Endothelial cell of umbilical vein (primary cell): ENCODE measurements around the gene FGF12. TPM values are rescaled to one million over a fixed set of nuclear protein-coding genes. Genes with fewer than 3 reads are reported as not detected.

Source experiments
- BruUV-seq: library from RNA; stranded (reverse); fragments of 400-500 nt; replicated peaks from 2 replicates; lab custom pipeline; 2021; lab: Mats Ljungman, UMichigan
- CTCF ChIA-PET: fragments of 300-600, 350-600 bp; sonication (Branson Sonifier 250); formaldehyde crosslinking; loops from one replicate; lab custom pipeline; 2021; ENCODE audit warnings: antibody characterized with exemption, inconsistent platforms; lab: Charles Lee
- POLR2A ChIA-PET: fragments of 300-600, 350-600 bp; sonication (Branson Sonifier 250); formaldehyde crosslinking; loops from one replicate; lab custom pipeline; 2021; ENCODE audit warnings: antibody characterized with exemption, inconsistent platforms; lab: Charles Lee
- DNase-seq: peaks from one replicate; pipeline ENCODE4 v3.0.0-alpha.2; 2011; ENCODE audit warnings: low read depth, low spot score
- FAIRE-seq: peaks from 2 replicates; lab custom pipeline; 2011; peaks lifted over from hg19 to GRCh38; lab: Jason Lieb, UNC
- H2AFZ ChIP-seq: 2 replicates; pipeline ENCODE4 v1.6.0; 2012; ENCODE audit warnings: low read depth, low read length, control low read depth, inconsistent platforms
- H3K27ac ChIP-seq: 2 replicates; pipeline ENCODE4 v1.5.1; 2011; ENCODE audit warnings: low read depth, mild to moderate bottlenecking, control low read depth, low read length, moderate library complexity; ENCODE audit not compliant: insufficient read depth
- H3K27me3 ChIP-seq, 2 experiments: 2 replicates each; pipeline versions ENCODE4 v1.6.0 to v1.6.1; 2011; ENCODE audit warnings: low read length in 2 of 2, mixed read lengths in 1 of 2; ENCODE audit not compliant: control insufficient read depth in 2 of 2, insufficient read depth in 2 of 2
- H3K36me3 ChIP-seq, 2 experiments: 2 replicates in 1 of 2; 3 replicates in 1 of 2; pipeline ENCODE4 v1.5.1; 2011; ENCODE audit warnings: low read length in 2 of 2, mild to moderate bottlenecking in 1 of 2, moderate library complexity in 1 of 2; ENCODE audit not compliant: control insufficient read depth in 2 of 2, insufficient read depth in 2 of 2; ENCODE audit errors: extremely low read depth in 1 of 2
- H3K4me1 ChIP-seq: 3 replicates; pipeline ENCODE4 v1.5.1; 2011; ENCODE audit warnings: mild to moderate bottlenecking, low read length; ENCODE audit not compliant: control insufficient read depth, insufficient read depth; ENCODE audit errors: extremely low read depth
- H3K4me2 ChIP-seq: 2 replicates; pipeline ENCODE4 v1.6.1; 2011; ENCODE audit warnings: low read length, control low read depth, mixed read lengths; ENCODE audit not compliant: insufficient read depth
- H3K4me3 ChIP-seq, 3 experiments: fragments of 200-600 bp in 1 of 3; sonication (generic), shearing (Covaris generic) in 1 of 3; replicated peaks in 1 of 3; 2 replicates each; pipeline ENCODE4 v1.5.1; 2011 to 2016; ENCODE audit warnings: control low read depth in 3 of 3, low read length in 3 of 3, mild to moderate bottlenecking in 2 of 3, inconsistent platforms in 1 of 3, low read depth in 1 of 3, moderate library complexity in 1 of 3; ENCODE audit not compliant: insufficient read depth in 1 of 3
- H3K79me2 ChIP-seq: 2 replicates; pipeline ENCODE4 v1.6.0; 2012; ENCODE audit warnings: low read length, inconsistent platforms; ENCODE audit not compliant: control insufficient read depth, insufficient read depth
- H3K9ac ChIP-seq: replicated peaks from 2 replicates; pipeline ENCODE3; 2011; ENCODE audit warnings: low read length, control low read depth; ENCODE audit not compliant: insufficient read depth; ENCODE audit errors: extremely low read depth
- H3K9me1 ChIP-seq: replicated peaks from 3 replicates; pipeline ENCODE4 v1.6.0; 2011; ENCODE audit warnings: mild to moderate bottlenecking, low read length; ENCODE audit not compliant: control insufficient read depth, insufficient read depth; ENCODE audit errors: extremely low read depth
- H3K9me3 ChIP-seq: replicated peaks from 2 replicates; pipeline ENCODE4 v1.5.1; 2012; ENCODE audit warnings: low read length, inconsistent platforms; ENCODE audit not compliant: control insufficient read depth, insufficient read depth
- H4K20me1 ChIP-seq: replicated peaks from 2 replicates; pipeline ENCODE3; 2011; ENCODE audit warnings: mild to moderate bottlenecking, low read length; ENCODE audit not compliant: control insufficient read depth, insufficient read depth; ENCODE audit errors: extremely low read depth
- CTCF ChIP-seq, 2 donors: IDR thresholded peaks; 1 replicate in 1 of 2; 2 replicates in 1 of 2; pipeline ENCODE4 v1.5.1; 2011; ENCODE audit warnings: low read length in 2 of 2, mild to moderate bottlenecking in 2 of 2, moderate library complexity in 2 of 2, control low read depth in 1 of 2, inconsistent platforms in 1 of 2, low read depth in 1 of 2; ENCODE audit not compliant: insufficient read depth in 1 of 2; ENCODE audit errors: extremely low read depth in 1 of 2
- EZH2 ChIP-seq: IDR thresholded peaks from 2 replicates; pipeline ENCODE4 v1.6.1; 2012; ENCODE audit warnings: borderline replicate concordance, low read depth, mild to moderate bottlenecking, moderate library complexity, low read length, inconsistent platforms; ENCODE audit not compliant: severe bottlenecking
- FOS ChIP-seq: IDR thresholded peaks from 2 replicates; pipeline ENCODE4 v1.6.1; 2011; ENCODE audit warnings: mild to moderate bottlenecking, low read length, moderate library complexity, borderline replicate concordance; ENCODE audit not compliant: insufficient read depth
- GATA2 ChIP-seq: IDR thresholded peaks from 2 replicates; pipeline ENCODE4 v1.7.0; 2011; ENCODE audit warnings: low read depth, mild to moderate bottlenecking, moderate library complexity, mixed read lengths, low read length; ENCODE audit not compliant: insufficient read length, insufficient read depth
- JUN ChIP-seq: IDR thresholded peaks from 2 replicates; pipeline ENCODE4 v1.6.1; 2011; ENCODE audit warnings: borderline replicate concordance, low read depth; ENCODE audit not compliant: insufficient read length, insufficient read depth
- MAX ChIP-seq: IDR thresholded peaks from 2 replicates; pipeline ENCODE4 v1.6.1; 2011; ENCODE audit not compliant: insufficient read depth, insufficient read length
- MYC ChIP-seq: IDR thresholded peaks from one replicate; pipeline ENCODE4 v1.6.1; 2011; ENCODE audit warnings: mild to moderate bottlenecking, low read depth, low read length
- POLR2A ChIP-seq: IDR thresholded peaks from 2 replicates; pipeline ENCODE4 v1.6.1; 2012; ENCODE audit warnings: low read depth, mild to moderate bottlenecking, control low read depth, low read length
- POLR2AphosphoS5 ChIP-seq: IDR thresholded peaks from 2 replicates; pipeline ENCODE4 v1.6.1; 2012; ENCODE audit warnings: low read depth, mild to moderate bottlenecking, control low read depth, low read length, moderate library complexity; ENCODE audit not compliant: insufficient read depth
- dilution Hi-C: fragments of 300-500 bp; cut with MboI; formaldehyde crosslinking; loops from one replicate; pipeline ENCODE4 v1.15.0; 2019; ENCODE audit warnings: low sequenced_read_pairs; ENCODE audit not compliant: extremely low pct_ligation_motif_present
- intact Hi-C: fragments of 100-400 bp; cut with micrococcal nuclease; formaldehyde crosslinking; loops from one replicate; pipeline ENCODE4 v1.10.0; 2022
- polyA plus RNA-seq, 4 experiments: library from polyadenylated mRNA; depleted of rRNA in 3 of 4; stranded (reverse) in 3 of 4; unstranded in 1 of 4; fragments of >200 nt; gene quantifications; 2 replicates each; pipeline versions ENCODE4 v1.2.1 to v1.2.3, GENCODE V29; 2011 to 2012; ENCODE audit warnings: missing spikeins in 1 of 4
- total RNA-seq: library from RNA; stranded (reverse); gene quantifications from 2 replicates; pipeline ENCODE4 v1.2.3, GENCODE V29; 2021

The FGF12 gene
- total and polyA plus RNA-seq, 2 donors (not counting 3 experiments of a cell fraction or from before 2014, with no cell fraction given) = 0.72 to 2.5 TPM

GRCh38 chr3:192435241-192435640, 292.1 kb downstream of the FGF12 start:
- no peak for DNase-seq
- no peak for FAIRE-seq

More at GRCh38 chr3:192435241-192435640, 292.1 kb downstream of the FGF12 start:
- no peak overlapping the region for H3K9ac ChIP-seq
- ChIA-PET CTCF (interaction anchor here (4.5 to 7.6 kb wide), 2 partner anchors 9 to 12 kb away, joined by 44 to 50 read pairs; no protein-coding TSS in a partner anchor), POLR2A (no interaction called here)
- BruUV-seq = no TSS peak
- no peak overlapping the region for H3K4me2 ChIP-seq
- intact Hi-C loops = no loop called here
- no peak overlapping the region for H3K4me3 ChIP-seq
- TF ChIP-seq FOS (no peak), POLR2A (no peak), EZH2 (no peak), GATA2 (no peak), MYC (no peak), MAX (no peak), CTCF (IDR thresholded peaks at IDR 0.05; ENCODE audit: extremely low read depth in 1 of 2, insufficient read depth in 1 of 2, low read depth in 1 of 2, low read length in 2 of 2) (no peak), JUN (no peak), POLR2AphosphoS5 (no peak)
- no peaks in the 10 kb centered on the region for H3K36me3 ChIP-seq
- no peaks in the 10 kb centered on the region for H3K4me1 ChIP-seq
- no peaks in the 10 kb centered on the region for H4K20me1 ChIP-seq
- no peaks in the 10 kb centered on the region for H3K9me3 ChIP-seq
- H2AFZ ChIP-seq = no peak overlapping the region
- H3K27ac ChIP-seq = no peak overlapping the region
- H3K27me3 ChIP-seq = peaks cover 3 to 9% of the 10 kb centered on the region in 2 experiments
- dilution Hi-C loops = no loop called here
- H3K79me2 ChIP-seq = no peaks in the 10 kb centered on the region
- H3K9me1 ChIP-seq = no peaks in the 10 kb centered on the region
